HEK293 (cell line): ENCODE results near the gene TMEM121.
"Not testable (repeated sequence)": the region's sequence is repeated elsewhere in the genome, so short reads cannot be mapped to it uniquely, and the experiment has no call there.

Source experiments
- CTCF ChIA-PET: fragments of 350-600 bp; formaldehyde crosslinking; extraction: SDS; loops from one replicate; lab custom pipeline; 2021; ENCODE audit warnings: antibody characterized with exemption; lab: Yijun Ruan, JAX
- POLR2A ChIA-PET: fragments of 300-600 bp; formaldehyde crosslinking; extraction: SDS; loops from one replicate; lab custom pipeline; 2020; ENCODE audit warnings: antibody characterized with exemption, inconsistent platforms; lab: Yijun Ruan, JAX
- H3K27ac ChIP-seq: fragments of 200-500 bp; sonication (Bioruptor generic); 2 replicates; pipeline ENCODE4 v1.5.1; 2014; ENCODE audit warnings: low read depth, low read length, control low read depth, inconsistent platforms; ENCODE audit errors: extremely low read depth
- H3K36me3 ChIP-seq, 2 experiments: fragments of 200-500 bp in 1 of 2; sonication (Bioruptor generic) in 1 of 2; 1 replicate in 1 of 2; 2 replicates in 1 of 2; pipeline ENCODE4 v1.5.1; 2014 to 2017; ENCODE audit warnings: inconsistent platforms in 2 of 2, low read length in 2 of 2; ENCODE audit not compliant: control insufficient read depth in 2 of 2, insufficient read depth in 1 of 2
- H3K4me1 ChIP-seq: fragments of 200-500 bp; sonication (Bioruptor generic); 2 replicates; pipeline ENCODE4 v1.5.1; 2014; ENCODE audit warnings: mild to moderate bottlenecking, low read length, inconsistent platforms; ENCODE audit not compliant: control insufficient read depth, insufficient read depth
- H3K4me3 ChIP-seq: 2 replicates; pipeline ENCODE4 v1.5.1; 2011; ENCODE audit warnings: low read depth, mild to moderate bottlenecking, control low read depth, low read length, moderate library complexity
- H3K9me3 ChIP-seq: fragments of 200-500 bp; sonication (Bioruptor generic); 2 replicates; pipeline ENCODE4 v1.5.1; 2014; ENCODE audit warnings: low read depth, low read length, inconsistent platforms; ENCODE audit not compliant: control insufficient read depth, insufficient read depth
- EGR2 ChIP-seq: fragments of 450-650 bp; formaldehyde crosslinking; IDR thresholded peaks from 2 replicates; pipeline ENCODE4 v1.5.1; 2016; ENCODE audit warnings: low read depth, missing biosample characterization, missing genetic modification characterization
- GFI1B ChIP-seq: fragments of 450-650 bp; formaldehyde crosslinking; IDR thresholded peaks from 2 replicates; pipeline ENCODE4 v1.5.1; 2016; ENCODE audit warnings: missing biosample characterization, missing genetic modification characterization
- GLI4 ChIP-seq: fragments of 450-650 bp; formaldehyde crosslinking; IDR thresholded peaks from 2 replicates; pipeline ENCODE4 v1.5.1; 2016; ENCODE audit warnings: missing biosample characterization, missing genetic modification characterization
- HOXD13 ChIP-seq: sonication (generic); formaldehyde crosslinking; IDR thresholded peaks from 2 replicates; pipeline ENCODE4 v1.8.0; 2022; ENCODE audit warnings: missing genetic modification reagents, borderline replicate concordance
- MEIS1 ChIP-seq: sonication (generic); formaldehyde crosslinking; IDR thresholded peaks from 2 replicates; pipeline ENCODE4 v1.8.1; 2022; ENCODE audit warnings: missing genetic modification reagents, mild to moderate bottlenecking, borderline replicate concordance
- PRDM1 ChIP-seq: fragments of 450-650 bp; formaldehyde crosslinking; IDR thresholded peaks from 2 replicates; pipeline ENCODE4; 2016; ENCODE audit warnings: missing biosample characterization, missing genetic modification characterization
- YY2 ChIP-seq: fragments of 450-650 bp; formaldehyde crosslinking; IDR thresholded peaks from 2 replicates; pipeline ENCODE4 v1.5.1; 2016; ENCODE audit warnings: missing biosample characterization, missing genetic modification characterization
- ZBTB11 ChIP-seq: fragments of 450-650 bp; formaldehyde crosslinking; conservative IDR thresholded peaks from 2 replicates; pipeline ENCODE4 v1.5.1; 2016; ENCODE audit warnings: low read depth, missing biosample characterization, missing genetic modification characterization
- ZBTB26 ChIP-seq: fragments of 450-650 bp; formaldehyde crosslinking; optimal IDR thresholded peaks from 2 replicates; pipeline ENCODE3; 2016; ENCODE audit warnings: missing biosample characterization, mild to moderate bottlenecking, missing genetic modification characterization
- ZNF10 ChIP-seq: fragments of 450-650 bp; formaldehyde crosslinking; IDR thresholded peaks from 2 replicates; pipeline ENCODE4 v1.5.1; 2017; ENCODE audit warnings: missing biosample characterization, missing genetic modification characterization
- ZNF157 ChIP-seq: fragments of 450-650 bp; formaldehyde crosslinking; IDR thresholded peaks from 2 replicates; pipeline ENCODE4 v1.5.1; 2016; ENCODE audit warnings: missing biosample characterization, missing genetic modification characterization
- ZNF391 ChIP-seq: fragments of 450-650 bp; formaldehyde crosslinking; IDR thresholded peaks from 2 replicates; pipeline ENCODE4 v1.5.1; 2016; ENCODE audit warnings: low read depth, missing biosample characterization, missing genetic modification characterization, borderline replicate concordance
- ZNF549 ChIP-seq: fragments of 450-650 bp; IDR thresholded peaks from 2 replicates; pipeline ENCODE4 v1.5.1; 2018; ENCODE audit warnings: missing biosample characterization, missing genetic modification characterization, mild to moderate bottlenecking, inconsistent platforms, moderate library complexity
- ZNF623 ChIP-seq: fragments of 450-650 bp; formaldehyde crosslinking; IDR thresholded peaks from 2 replicates; pipeline ENCODE4 v1.5.1; 2016; ENCODE audit warnings: missing biosample characterization, missing genetic modification characterization
- ZNF645 ChIP-seq: fragments of 450-650 bp; formaldehyde crosslinking; IDR thresholded peaks from 2 replicates; pipeline ENCODE4; 2016; ENCODE audit warnings: missing biosample characterization, missing genetic modification characterization
- ZNF843 ChIP-seq: fragments of 450-650 bp; formaldehyde crosslinking; IDR thresholded peaks from 2 replicates; pipeline ENCODE4 v1.5.1; 2016; ENCODE audit warnings: missing biosample characterization, missing genetic modification characterization

The TMEM121 gene

GRCh38 chr14:105558449-105559154 lies 32.2 kb downstream of the TMEM121 start:
- POLR2A ChIA-PET, CTCF ChIA-PET, H3K36me3 ChIP-seq, H3K4me1 ChIP-seq, H3K4me3 ChIP-seq, H3K9me3 ChIP-seq, H3K27ac ChIP-seq: not testable (repeated sequence)

- H3K36me3 ChIP-seq, H3K4me1 ChIP-seq, POLR2A ChIA-PET, CTCF ChIA-PET, H3K27ac ChIP-seq, H3K4me3 ChIP-seq, H3K9me3 ChIP-seq: not testable (repeated sequence)
Measured at GRCh38 chr14:105559384-105560047, 33.1 kb downstream of the TMEM121 start.

DNA sequence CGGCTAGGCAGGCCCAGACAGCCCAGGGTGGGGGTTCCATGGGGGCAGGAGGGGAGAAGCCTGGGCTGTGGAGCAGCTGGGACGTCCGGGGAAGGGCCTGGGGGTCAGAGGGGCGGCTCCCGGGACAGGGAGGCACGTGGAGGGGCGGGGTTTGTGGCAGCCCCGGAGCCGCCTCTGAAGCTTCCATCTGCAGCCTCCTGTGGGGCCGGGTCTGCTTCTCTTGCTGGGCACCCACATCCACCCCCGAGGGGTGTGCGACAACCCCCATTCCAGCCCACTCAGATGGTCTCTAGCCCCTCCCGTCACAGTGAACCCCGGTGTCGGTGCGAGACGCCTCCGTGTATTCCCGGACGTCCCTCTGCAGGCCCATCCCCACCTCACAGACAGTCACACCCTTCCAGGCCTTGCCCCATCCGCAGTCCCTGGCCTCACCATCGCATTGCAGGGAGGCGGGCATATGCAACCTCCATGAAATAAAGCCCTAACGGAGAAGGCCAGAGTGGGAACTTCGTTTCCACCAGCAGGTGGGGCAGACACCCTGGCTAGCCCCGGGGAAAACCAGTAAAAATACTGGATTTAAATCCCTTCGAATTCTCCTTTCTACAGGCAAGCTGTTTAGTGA lies 33.8 kb downstream of the TMEM121 start:
- H3K4me1 ChIP-seq, H3K27ac ChIP-seq, H3K36me3 ChIP-seq, POLR2A ChIA-PET, H3K4me3 ChIP-seq, H3K9me3 ChIP-seq, CTCF ChIA-PET: not testable (repeated sequence)

DNA sequence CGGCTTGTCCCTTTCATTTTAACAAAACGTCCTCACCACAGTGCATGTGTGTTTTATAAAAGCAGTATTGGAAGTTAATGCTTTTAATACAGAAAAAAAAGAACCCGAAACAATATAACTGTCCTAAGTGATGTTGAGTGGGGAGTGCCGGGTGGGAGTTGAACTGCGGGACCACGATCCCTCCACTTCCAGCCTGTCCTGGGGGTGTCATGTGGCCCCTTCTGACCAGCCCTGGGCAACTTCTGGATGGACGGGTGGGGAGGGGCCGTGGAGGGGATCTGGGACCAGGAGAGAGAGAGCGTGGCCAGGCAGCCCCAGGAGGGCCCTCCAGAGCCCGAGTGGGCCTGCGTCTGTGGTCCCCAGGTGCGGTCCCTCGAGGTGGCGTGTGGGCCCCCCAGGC lies 35.0 kb downstream of the TMEM121 start:
- H3K9me3 ChIP-seq, H3K4me1 ChIP-seq, POLR2A ChIA-PET, CTCF ChIA-PET, H3K27ac ChIP-seq, H3K4me3 ChIP-seq, H3K36me3 ChIP-seq: not testable (repeated sequence)

DNA sequence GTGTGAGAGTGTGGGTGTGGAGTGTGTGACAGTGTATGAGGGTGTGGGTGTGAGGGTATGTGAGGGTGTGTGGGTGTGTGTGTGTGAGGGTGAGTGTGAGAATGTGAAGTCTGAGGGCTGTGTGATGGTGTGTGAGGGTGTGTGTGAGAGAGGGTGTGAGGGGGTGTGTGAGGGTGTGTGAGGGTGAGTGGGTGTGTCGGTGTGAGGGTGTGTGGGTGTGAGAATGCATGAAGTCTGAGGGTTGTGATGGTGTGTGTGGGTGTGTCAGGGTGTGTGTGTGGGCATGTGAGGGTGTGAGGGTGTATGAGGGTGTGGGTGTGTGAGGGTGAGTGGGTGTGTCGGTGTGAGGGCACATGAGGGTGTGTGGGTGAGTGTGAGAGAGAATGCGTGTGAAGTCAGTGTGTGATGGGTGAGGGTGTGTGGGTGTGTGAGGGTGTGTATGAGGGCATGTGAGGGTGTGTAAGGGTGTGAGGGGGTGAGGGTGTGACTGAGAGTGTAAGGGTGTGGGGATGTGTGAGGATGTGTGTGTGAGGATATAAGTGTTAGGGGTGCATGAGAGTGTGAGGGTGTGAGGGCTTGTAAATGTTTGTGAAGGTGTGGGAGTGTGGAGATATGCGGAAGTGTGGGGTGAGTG lies 36.4 kb downstream of the TMEM121 start:
- ChIA-PET POLR2A (no interaction called here), CTCF (no interaction called here)
- H3K4me3 ChIP-seq = no peak overlapping the region
- no peaks in the 10 kb centered on the region for H3K36me3 ChIP-seq
- H3K4me1 ChIP-seq = no peaks in the 10 kb centered on the region
- H3K9me3 ChIP-seq = no peaks in the 10 kb centered on the region
- H3K27ac ChIP-seq = no peak overlapping the region
- TF ChIP-seq ZNF549 (tag by site-specific recombination) (no peak), ZNF10 (tag by site-specific recombination) (no peak), PRDM1 (tag by site-specific recombination) (no peak), ZNF843 (tag by site-specific recombination) (no peak), ZNF645 (no peak), ZBTB11 (no peak), ZNF623 (tag by site-specific recombination) (no peak), MEIS1 (CRISPR knock-in tag) (no peak), ZBTB26 (tag by site-specific recombination) (no peak), YY2 (tag by site-specific recombination) (no peak; the same call in 1 of the 2 replicates), GFI1B (tag by site-specific recombination) (no peak), HOXD13 (CRISPR knock-in tag) (no peak), EGR2 (tag by site-specific recombination) (peak; percentile 99), GLI4 (tag by site-specific recombination) (no peak), ZNF157 (0 out of 2 replicates have a peak, but pooled peaks have one; percentile 21), ZNF391 (tag by site-specific recombination) (no peak)
